Cardiac fibroblast (primary cell): ENCODE results near the gene DPEP3.
A peak's percentile ranks its signal among the peaks of the same experiment; 100 is the strongest.

Source experiments
- DNase-seq, 2 donors: peaks; one replicate each; pipeline versions ENCODE4 v3.0.0 to v3.0.0-alpha.2; 2010; ENCODE audit warnings: low read depth in 2 of 2
- H3K4me3 ChIP-seq, 2 donors: replicated peaks in 1 of 2; 1 replicate in 1 of 2; 2 replicates in 1 of 2; pipeline ENCODE4 v1.5.1; 2011; ENCODE audit warnings: low read depth in 2 of 2, low read length in 2 of 2, mild to moderate bottlenecking in 2 of 2, moderate library complexity in 1 of 2
- TF ChIP-seq, protein P1 (sequence below): IDR thresholded peaks from one replicate; pipeline ENCODE4 v1.5.1; 2011; ENCODE audit warnings: low read depth, mild to moderate bottlenecking, low read length, inconsistent platforms

Gene DPEP3

DNA sequence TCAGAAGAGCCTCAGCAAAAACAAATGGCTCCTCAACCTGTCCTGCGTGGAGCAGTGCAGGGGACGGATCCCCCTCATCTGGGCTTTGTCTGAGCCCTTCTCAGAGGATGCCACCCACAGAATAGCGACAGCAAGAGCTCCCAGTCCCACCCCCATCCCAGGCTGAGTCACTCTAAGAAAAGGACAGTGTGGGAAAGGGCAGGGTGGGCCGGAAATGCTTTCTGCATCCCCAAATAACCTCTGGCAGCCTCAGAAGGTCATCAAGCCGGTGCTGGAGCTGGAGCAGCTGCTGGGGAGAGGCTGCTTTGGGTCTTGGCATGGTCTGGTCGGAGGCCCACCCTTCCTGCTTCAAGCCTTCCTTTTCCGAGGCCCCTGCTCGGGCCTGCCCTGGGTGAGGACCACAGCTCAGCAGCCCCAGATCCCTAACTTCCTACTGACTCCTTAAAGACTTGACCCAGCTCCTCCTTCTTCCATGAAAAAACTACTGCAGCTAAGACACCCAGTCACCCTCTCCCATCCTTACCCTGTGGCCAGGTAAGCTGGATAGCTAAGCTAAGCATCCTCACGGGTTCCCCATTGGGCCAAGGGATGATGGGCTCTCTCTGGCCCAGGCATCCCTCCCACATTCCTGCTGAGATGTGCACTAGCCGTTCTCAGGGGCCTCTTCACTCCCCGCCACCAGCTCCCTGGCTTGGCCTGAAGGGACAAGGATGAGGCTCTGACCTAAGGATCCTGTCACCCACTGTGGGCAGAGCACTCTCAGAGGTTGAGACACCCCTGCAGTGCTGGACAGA lies 20.6 kb downstream of the DPEP3 start:
- DNase-seq = peak; percentile 74 to 76
- TF ChIP-seq, protein P1, sequence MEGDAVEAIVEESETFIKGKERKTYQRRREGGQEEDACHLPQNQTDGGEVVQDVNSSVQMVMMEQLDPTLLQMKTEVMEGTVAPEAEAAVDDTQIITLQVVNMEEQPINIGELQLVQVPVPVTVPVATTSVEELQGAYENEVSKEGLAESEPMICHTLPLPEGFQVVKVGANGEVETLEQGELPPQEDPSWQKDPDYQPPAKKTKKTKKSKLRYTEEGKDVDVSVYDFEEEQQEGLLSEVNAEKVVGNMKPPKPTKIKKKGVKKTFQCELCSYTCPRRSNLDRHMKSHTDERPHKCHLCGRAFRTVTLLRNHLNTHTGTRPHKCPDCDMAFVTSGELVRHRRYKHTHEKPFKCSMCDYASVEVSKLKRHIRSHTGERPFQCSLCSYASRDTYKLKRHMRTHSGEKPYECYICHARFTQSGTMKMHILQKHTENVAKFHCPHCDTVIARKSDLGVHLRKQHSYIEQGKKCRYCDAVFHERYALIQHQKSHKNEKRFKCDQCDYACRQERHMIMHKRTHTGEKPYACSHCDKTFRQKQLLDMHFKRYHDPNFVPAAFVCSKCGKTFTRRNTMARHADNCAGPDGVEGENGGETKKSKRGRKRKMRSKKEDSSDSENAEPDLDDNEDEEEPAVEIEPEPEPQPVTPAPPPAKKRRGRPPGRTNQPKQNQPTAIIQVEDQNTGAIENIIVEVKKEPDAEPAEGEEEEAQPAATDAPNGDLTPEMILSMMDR = no peak
- H3K4me3 ChIP-seq = no peak overlapping the region

- H3K4me3 ChIP-seq = no peak overlapping the region
- TF ChIP-seq, protein P1 = no peak
- DNase-seq = no peak
These were observed 22.7 kb downstream of the DPEP3 start for GRCh38 chr16:67957622-67958021.

GRCh38 chr16:67954421-67955196 lies 25.7 kb downstream of the DPEP3 start:
- H3K4me3 ChIP-seq = no peak overlapping the region
- TF ChIP-seq, protein P1 = no peak
- DNase-seq = no peak

DNA sequence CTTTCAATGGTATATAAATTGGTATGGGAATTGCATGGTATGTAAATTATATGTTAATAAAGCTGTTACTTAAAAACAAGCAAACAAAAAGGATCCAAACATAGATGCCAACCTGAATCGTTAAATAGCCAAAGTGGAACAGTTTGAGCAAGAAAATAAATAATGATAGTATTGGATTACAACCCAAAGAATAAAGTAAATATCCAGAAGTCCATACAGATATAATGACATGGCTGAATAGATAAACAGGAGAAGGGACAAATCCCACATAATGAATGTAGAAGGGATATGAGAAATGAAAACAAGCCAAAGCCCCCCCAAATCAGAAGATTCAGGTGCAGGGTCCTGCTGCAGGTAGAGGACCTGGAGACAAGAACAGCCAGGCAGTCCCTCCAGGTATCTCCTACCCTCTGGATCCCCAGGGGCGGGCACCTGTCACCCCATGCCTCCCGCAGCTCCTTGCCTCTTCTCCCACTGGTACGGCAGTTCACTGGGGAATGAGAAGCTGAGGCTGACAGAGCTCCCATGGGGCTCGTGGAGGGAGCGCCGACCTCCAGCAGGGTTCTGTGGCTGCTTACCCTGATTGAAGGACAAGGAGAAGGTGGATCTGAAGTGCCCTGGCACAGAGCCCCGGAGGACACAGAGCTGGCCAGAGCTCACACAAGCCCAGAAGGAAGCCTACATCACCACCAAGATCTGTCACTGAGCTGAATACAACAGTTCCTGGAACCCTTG lies 26.5 kb downstream of the DPEP3 start:
- TF ChIP-seq, protein P1 = no peak
- no peak for DNase-seq
- no peak overlapping the region for H3K4me3 ChIP-seq

GRCh38 chr16:67951485-67951884 lies 28.8 kb downstream of the DPEP3 start:
- no peak for DNase-seq
- TF ChIP-seq, protein P1 = no peak
- H3K4me3 ChIP-seq = no peak overlapping the region

GRCh38 chr16:67950335-67950843 lies 29.9 kb downstream of the DPEP3 start:
- TF ChIP-seq, protein P1 = no peak
- no peak overlapping the region for H3K4me3 ChIP-seq
- DNase-seq = no peak
